Kidney epithelial cell (primary cell): ENCODE measurements around the gene TMEM59L. TPM values are rescaled to one million over a fixed set of nuclear protein-coding genes. Genes with fewer than 3 reads are reported as not detected.

Source experiments
- DNase-seq: peaks from one replicate; pipeline ENCODE4 v3.0.0-alpha.2; 2010; ENCODE audit warnings: low read depth
- H3K27me3 ChIP-seq: 2 replicates; pipeline ENCODE4 v1.6.0; 2011; ENCODE audit warnings: low read length; ENCODE audit not compliant: control insufficient read depth, insufficient read depth
- H3K36me3 ChIP-seq: 2 replicates; pipeline ENCODE4 v1.5.1; 2011; ENCODE audit warnings: low read length; ENCODE audit not compliant: control insufficient read depth, insufficient read depth
- H3K4me3 ChIP-seq: 2 replicates; pipeline ENCODE4 v1.5.1; 2011; ENCODE audit warnings: low read depth, mild to moderate bottlenecking, control low read depth, low read length
- total RNA-seq: library from RNA; depleted of rRNA; stranded (reverse); fragments of >200 nt; gene quantifications from 2 replicates; pipeline ENCODE4 v1.2.3, GENCODE V29; 2015
- TF ChIP-seq, protein P1 (sequence below): IDR thresholded peaks from 2 replicates; pipeline ENCODE4 v1.5.1; 2011; ENCODE audit warnings: mild to moderate bottlenecking, moderate library complexity, low read length, control low read depth, inconsistent platforms; ENCODE audit not compliant: insufficient read depth, poor library complexity, severe bottlenecking

The TMEM59L gene
- total RNA-seq, 1 donor from 2014 or later = 3.8 TPM

GRCh38 chr19:18607226-18608101 is 5.2 kb upstream of the TMEM59L start:
- Histone ChIP-seq H3K27me3 (peaks cover 89% of the 10 kb centered on the region), H3K4me3 (no peak overlapping the region), H3K36me3 (no peaks in the 10 kb centered on the region)
- TF ChIP-seq, protein P1, sequence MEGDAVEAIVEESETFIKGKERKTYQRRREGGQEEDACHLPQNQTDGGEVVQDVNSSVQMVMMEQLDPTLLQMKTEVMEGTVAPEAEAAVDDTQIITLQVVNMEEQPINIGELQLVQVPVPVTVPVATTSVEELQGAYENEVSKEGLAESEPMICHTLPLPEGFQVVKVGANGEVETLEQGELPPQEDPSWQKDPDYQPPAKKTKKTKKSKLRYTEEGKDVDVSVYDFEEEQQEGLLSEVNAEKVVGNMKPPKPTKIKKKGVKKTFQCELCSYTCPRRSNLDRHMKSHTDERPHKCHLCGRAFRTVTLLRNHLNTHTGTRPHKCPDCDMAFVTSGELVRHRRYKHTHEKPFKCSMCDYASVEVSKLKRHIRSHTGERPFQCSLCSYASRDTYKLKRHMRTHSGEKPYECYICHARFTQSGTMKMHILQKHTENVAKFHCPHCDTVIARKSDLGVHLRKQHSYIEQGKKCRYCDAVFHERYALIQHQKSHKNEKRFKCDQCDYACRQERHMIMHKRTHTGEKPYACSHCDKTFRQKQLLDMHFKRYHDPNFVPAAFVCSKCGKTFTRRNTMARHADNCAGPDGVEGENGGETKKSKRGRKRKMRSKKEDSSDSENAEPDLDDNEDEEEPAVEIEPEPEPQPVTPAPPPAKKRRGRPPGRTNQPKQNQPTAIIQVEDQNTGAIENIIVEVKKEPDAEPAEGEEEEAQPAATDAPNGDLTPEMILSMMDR = no peak
- no peak for DNase-seq

DNA sequence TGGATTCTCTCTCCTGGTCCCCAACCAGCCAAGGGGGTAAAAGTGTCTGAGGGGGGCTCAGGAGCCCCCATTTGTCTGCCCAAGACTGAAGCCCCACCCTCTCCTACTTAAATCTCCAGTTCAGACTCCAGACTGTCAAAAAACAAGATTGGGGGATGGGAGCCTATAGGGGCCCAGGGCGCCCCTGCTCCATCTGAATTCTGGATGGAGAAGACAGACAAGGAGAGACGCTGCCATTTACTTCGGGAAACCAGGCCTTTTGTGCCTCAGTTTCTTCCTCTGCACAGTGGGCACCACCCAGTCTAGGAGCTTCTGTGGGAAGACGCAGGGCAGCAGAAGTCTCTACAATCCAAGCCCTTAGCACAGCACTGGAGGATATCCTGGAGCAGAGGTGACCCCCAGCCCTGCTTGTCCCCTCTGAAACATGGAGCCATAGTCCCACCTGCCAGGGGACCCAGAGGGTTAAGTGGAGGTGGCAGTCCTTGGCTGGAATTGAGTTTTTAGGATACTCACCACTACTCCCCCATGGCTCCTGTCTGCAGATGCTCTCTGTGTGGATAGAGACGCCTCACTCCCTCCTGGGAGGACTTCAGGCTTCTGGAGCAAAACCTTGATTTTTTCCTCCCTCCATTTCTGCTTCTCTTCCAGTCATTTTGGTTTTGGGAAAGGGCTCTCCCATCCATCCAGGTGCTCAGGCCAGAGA is 4.4 kb upstream of the TMEM59L start:
- TF ChIP-seq, protein P1 = no peak
- Histone ChIP-seq H3K27me3 (peaks cover 93% of the 10 kb centered on the region), H3K4me3 (no peak overlapping the region), H3K36me3 (no peaks in the 10 kb centered on the region)
- DNase-seq = no peak

- Histone ChIP-seq H3K4me3 (no peak overlapping the region), H3K27me3 (peaks cover 93% of the 10 kb centered on the region), H3K36me3 (no peaks in the 10 kb centered on the region)
- no peak for DNase-seq
- TF ChIP-seq, protein P1 = no peak
These were observed 3.6 kb upstream of the TMEM59L start for GRCh38 chr19:18608805-18609716.

GRCh38 chr19:18609717-18610051 is 3.0 kb upstream of the TMEM59L start:
- no peak for DNase-seq
- Histone ChIP-seq H3K36me3 (no peaks in the 10 kb centered on the region), H3K27me3 (peaks cover 93% of the 10 kb centered on the region), H3K4me3 (no peak overlapping the region)
- TF ChIP-seq, protein P1 = no peak

- TF ChIP-seq, protein P1 = no peak
- Histone ChIP-seq H3K27me3 (peaks cover 89% of the 10 kb centered on the region), H3K36me3 (no peaks in the 10 kb centered on the region), H3K4me3 (no peak overlapping the region)
- DNase-seq = no peak
These were observed 2.5 kb upstream of the TMEM59L start for GRCh38 chr19:18610245-18610555.
